Activated CD8-positive, alpha-beta memory T cell treated with anti-CD3 and anti-CD28 coated beads for 36 hours (primary cell): ENCODE measurements around the gene PARP12. TPM values are rescaled to one million over a fixed set of nuclear protein-coding genes. Genes with fewer than 3 reads are reported as not detected.

Experiments
- CTCF ChIA-PET: fragments of 350-600 bp; sonication (Branson Sonifier 250); formaldehyde crosslinking; loops from one replicate; lab custom pipeline; 2021; ENCODE audit warnings: antibody characterized with exemption; lab: Charles Lee
- POLR2A ChIA-PET: fragments of 350-600 bp; sonication (Branson Sonifier 250); formaldehyde crosslinking; loops from one replicate; lab custom pipeline; 2021; ENCODE audit warnings: antibody characterized with exemption; lab: Charles Lee
- total RNA-seq, 2 experiments: library from RNA; stranded (reverse); gene quantifications; one replicate each; pipeline ENCODE4 v1.2.3, GENCODE V29; 2021

Gene PARP12
- total RNA-seq, 2 experiments from 2014 or later, result 19.5 to 20.0 TPM

GRCh38 chr7:140003913-140004382 lies 58.8 kb downstream of the PARP12 start:
- ChIA-PET CTCF (interaction anchor here (0.9 to 5.2 kb wide), 3 partner anchors 10 to 503 kb away, joined by 3 to 27 read pairs (median 11); no protein-coding TSS in a partner anchor), POLR2A (no interaction called here)

DNA sequence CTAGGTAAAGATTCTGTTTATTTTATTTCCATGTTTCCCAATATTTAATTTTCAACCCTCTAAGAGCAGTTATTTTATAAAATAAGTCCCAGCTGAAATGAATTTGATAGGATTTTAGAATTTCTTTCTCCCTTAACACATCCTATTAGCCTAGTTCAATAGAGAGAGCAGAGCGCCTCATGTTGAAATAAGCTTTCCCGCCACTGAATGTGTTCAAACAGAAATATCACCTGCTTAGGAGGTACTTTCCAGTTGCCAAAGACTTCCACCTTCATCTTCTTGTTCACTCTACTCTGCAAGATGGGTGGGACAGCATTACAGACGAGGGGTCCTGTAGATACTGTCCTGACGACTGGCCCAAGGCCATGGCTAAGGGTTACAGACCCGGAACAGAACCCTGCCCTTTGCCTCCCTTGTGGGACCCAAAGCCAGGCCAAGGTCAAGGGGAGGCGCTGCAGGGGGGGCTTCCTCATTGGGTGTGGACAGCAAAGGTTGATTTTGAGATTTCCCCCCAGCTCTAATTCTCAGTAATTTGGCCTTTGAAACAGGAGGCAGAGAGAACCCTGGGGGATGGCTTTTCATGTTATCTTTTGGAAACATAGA lies 62.0 kb downstream of the PARP12 start:
- ChIA-PET POLR2A (no interaction called here), CTCF (interaction anchor here (1.4 to 1.5 kb wide), 2 partner anchors 9 to 355 kb away, joined by 3 to 7 read pairs; no protein-coding TSS in a partner anchor)

GRCh38 chr7:139999516-139999915 lies 63.2 kb downstream of the PARP12 start:
- ChIA-PET POLR2A (no interaction called here), CTCF (interaction anchor here (0.7 kb wide), 1 partner anchor 397 kb away, joined by 3 read pairs; no protein-coding TSS in a partner anchor)

GRCh38 chr7:139998572-139998971 lies 64.2 kb downstream of the PARP12 start:
- ChIA-PET POLR2A (no interaction called here), CTCF (interaction anchor here (0.7 to 1.2 kb wide), 2 partner anchors 9 to 396 kb away, joined by 3 read pairs; no protein-coding TSS in a partner anchor)

GRCh38 chr7:139995017-139995915 lies 67.5 kb downstream of the PARP12 start:
- CTCF ChIA-PET, result no interaction called here
- POLR2A ChIA-PET, result no interaction called here

DNA sequence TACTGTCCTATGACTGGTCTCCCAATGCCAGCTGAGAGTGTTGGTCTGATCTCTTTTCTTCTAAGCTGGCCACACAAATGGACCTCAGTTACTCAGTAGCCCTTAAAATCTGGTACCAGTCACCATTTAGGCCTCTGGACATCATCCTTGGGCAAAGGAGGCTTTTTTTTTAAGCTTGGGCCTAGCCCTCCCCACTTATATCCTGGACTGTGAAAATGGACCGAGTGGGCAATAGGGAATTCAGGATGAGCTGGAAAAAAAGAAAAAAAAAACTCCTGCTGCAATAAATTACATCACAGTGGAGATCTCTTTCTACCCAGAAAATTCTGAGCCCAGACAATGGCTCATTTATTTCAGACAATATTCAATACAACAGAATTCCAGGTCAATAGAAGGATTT lies 68.4 kb downstream of the PARP12 start:
- ChIA-PET POLR2A (no interaction called here), CTCF (no interaction called here)

DNA sequence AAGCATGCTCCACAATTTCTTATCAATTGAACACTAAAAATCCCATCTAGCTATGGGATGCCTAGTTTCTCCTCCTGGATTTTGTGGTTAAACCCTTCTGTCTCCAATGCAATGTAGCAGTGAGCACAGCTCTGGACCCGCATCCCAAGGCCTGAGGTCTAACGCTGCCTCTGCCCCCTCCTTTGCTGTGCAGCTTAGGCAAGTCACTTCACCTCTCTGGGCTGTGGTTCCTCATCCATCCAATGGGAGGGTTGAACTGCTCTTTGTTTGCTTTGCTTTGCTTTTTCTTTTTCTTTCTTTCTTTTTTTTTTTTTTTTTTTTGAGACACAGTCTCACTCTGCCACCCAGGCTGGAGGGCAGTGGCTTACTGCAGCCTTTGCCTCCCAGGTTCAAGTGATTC lies 69.2 kb downstream of the PARP12 start:
- CTCF ChIA-PET, result no interaction called here
- POLR2A ChIA-PET, result no interaction called here

- ChIA-PET POLR2A (no interaction called here), CTCF (no interaction called here)
Observed at GRCh38 chr7:139993169-139993568, 69.6 kb downstream of the PARP12 start.

DNA sequence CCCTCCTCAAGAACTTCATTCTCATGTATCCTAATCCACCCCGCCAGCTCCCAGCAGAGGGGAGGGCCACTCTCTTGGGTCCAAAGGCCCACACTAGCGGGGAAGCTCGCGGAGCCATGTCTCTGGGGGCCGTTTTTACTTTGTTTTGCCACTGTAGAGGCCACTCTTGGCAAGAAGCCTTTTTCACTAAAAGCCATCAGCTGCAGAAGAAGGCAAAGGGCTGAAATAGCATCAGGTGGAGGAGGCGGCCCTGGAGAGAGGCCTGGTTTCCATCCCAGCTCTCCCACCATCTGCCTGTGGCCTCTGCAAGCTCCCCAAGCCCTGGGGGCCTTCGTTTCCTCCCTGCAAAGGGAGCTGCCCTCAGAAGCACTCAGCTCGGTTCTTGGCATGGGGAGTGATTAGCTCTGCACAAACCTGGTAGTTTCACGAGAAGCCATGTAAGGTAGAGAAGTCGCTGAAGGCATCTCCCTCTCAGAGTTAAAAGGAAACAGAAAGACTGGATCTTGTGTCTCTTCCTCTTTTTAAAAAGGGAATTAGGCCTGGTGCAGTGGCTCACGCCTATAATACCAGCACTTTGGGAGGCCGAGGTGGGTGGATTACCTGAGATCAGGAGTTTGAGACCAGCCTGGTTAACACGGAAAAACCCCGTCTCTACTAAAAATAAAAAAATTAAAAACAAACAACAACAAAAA lies 70.3 kb downstream of the PARP12 start:
- ChIA-PET CTCF (interaction anchor here (0.9 kb wide), 2 partner anchors 8 to 14 kb away, joined by 3 read pairs; no protein-coding TSS in a partner anchor), POLR2A (no interaction called here)

DNA sequence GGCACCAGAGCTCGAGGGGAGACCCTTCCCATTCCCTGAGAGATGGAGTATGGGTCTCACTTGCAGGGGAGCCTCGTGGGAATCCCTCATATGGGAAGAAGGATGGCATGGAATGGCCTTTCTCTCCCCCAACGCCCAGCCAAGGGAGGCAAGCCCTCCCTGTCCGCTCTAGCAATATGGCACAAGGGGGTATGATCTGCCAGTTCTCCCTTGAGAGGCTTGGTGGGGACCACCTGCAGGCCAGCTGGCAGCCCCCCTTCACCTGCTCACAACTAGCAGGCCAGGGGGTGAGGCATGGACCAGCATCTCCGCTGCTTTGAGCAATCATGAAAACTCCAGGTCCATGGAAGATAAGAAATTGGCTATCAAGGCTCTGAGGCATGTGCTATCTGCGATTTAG lies 70.8 kb downstream of the PARP12 start:
- POLR2A ChIA-PET, result no interaction called here
- CTCF ChIA-PET, result interaction anchor here (0.9 kb wide), 2 partner anchors 9 to 14 kb away, joined by 3 read pairs; no protein-coding TSS in a partner anchor

- CTCF ChIA-PET, result no interaction called here
- POLR2A ChIA-PET, result no interaction called here
Observed at GRCh38 chr7:139991269-139991666, 71.5 kb downstream of the PARP12 start.

DNA sequence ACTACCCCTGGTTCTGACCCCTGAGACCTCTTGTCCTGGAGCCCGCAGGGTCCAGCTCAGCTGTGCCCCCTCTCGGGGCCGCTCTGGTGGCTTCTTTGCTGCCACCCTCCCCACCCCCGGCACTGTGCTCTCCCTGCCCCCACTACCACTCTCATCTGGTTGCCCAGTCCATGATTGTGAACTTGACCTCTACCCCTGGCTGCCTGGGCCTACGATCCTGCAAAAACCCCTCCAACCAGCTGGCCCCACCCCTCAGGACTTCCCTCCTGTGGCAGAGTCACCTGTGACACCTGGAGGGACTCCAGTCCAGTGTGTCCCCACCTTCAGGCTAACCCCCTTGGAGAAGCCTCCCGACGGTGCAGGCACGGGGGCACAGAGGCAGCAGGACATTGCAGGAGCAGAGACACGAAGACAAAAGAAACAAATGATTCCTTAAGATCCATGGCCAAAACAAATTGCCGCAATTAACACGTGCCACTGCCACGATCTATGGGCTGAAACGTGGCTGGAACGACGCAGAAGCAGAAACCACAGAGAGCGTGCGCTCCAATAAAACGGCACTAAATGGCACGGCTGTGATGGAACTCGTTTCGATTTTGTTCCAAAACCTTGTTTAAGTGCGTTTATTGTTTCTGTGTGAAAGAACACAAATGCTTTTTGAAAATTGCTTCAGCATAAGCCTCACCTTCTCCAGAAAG lies 72.0 kb downstream of the PARP12 start:
- POLR2A ChIA-PET, result no interaction called here
- CTCF ChIA-PET, result no interaction called here

DNA sequence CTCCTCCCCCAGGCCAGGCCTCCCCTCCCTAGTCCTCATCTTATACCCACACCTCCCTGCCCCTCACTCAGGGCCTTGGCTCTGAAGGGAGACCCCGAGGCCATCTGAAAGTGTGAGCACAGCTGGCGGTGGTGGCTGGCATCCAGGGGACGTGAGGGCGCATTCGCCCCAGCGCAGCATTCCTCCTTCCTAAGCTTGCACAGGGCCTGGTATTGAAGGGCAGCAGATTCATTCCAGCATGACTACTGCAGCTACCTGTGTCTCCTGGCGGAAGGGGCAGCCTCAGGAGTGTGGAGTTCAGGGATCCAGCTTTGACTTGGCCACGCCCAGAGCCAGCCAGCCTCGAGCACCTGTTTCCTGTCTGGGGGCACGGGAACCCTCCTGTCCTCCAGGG lies 72.6 kb downstream of the PARP12 start:
- CTCF ChIA-PET, result interaction anchor here (1.0 kb wide), 1 partner anchor 8 kb away, joined by 3 read pairs; no protein-coding TSS in a partner anchor

DNA sequence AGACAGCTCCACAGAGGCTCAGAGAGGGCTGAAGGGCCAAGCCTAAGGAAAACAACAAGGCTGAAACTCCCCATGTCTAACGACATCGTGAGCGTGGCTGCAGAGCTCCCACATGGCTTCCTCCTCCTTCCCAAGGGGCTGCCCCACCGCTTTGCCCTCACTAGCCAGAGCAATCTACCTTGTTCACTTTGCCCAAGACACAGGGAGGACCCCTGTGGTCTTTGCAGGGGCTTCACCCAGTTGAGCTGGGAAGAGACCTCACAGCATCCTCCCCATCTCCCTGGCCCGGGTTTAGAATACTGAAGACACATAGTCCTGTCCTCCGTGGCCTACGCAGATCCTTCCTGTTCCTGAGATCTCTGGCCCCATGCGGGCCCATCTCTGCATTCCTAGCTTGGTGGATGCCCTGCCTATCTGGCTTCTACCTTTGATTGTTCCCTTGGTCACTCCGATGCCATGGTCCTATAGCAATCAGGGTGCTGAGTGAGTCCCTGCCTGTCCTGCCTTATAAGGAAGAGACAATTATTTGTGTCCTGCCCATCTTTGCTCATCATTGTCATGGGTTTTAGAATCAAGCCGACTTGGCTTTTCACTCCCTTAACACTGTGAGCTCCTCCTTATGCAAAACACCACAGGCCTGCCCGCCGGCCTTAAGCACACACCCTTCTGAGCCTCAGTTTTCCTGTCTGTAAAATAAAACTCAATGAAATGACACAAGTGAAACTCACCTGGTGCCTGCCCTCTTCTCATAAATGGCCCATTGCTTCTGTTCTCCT lies 73.2 kb downstream of the PARP12 start:
- POLR2A ChIA-PET, result no interaction called here

More for the DNA sequence above, 72.6 kb downstream of the PARP12 start:
- POLR2A ChIA-PET, result no interaction called here

GRCh38 chr7:139987691-139988516 lies 74.8 kb downstream of the PARP12 start:
- ChIA-PET POLR2A (no interaction called here), CTCF (interaction anchor here (0.5 to 1.2 kb wide), 2 partner anchors 10 to 89 kb away, joined by 3 to 4 read pairs; no protein-coding TSS in a partner anchor)

More for the DNA sequence above, 73.2 kb downstream of the PARP12 start:
- CTCF ChIA-PET, result interaction anchor here (1.0 kb wide), 1 partner anchor 9 kb away, joined by 3 read pairs; no protein-coding TSS in a partner anchor

DNA sequence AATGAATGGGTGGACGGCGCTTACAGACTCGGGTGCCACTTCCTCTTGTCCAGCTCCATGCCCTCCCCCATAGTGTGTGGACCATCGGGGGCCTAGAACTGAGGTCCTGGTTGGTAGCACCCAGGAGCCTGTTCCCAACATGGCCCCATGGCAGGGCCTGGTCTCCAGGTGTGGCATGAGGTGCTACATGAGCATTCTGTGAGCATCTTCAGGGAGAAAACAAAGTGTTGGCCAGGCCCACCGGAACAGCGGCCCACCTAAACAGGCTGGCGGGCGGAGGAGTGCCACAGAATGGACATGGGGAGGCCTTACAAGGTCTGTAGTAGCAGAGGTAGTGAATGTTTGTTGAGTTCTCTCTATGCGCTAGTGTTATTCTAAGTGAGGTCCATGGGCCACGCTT lies 76.9 kb downstream of the PARP12 start:
- ChIA-PET CTCF (no interaction called here), POLR2A (no interaction called here)
